Measurements from ENCODE around the gene KRT17.

Gene KRT17

GRCh38 chr17:41624208-41625101, at the start of gene KRT17:
Gene KRT17, minus strand, starts transcription at chr17:41624575. Its CDS starts 66 bp downstream, at chr17:41624509.
- DNase-seq (ENCODE audit: low read depth in 2 of 2) = no peak

- DNase-seq (ENCODE audit: low read depth in 2 of 2) = no peak
Measured at GRCh38 chr17:41672153-41672552, 47.8 kb upstream of the KRT17 start.

DNA sequence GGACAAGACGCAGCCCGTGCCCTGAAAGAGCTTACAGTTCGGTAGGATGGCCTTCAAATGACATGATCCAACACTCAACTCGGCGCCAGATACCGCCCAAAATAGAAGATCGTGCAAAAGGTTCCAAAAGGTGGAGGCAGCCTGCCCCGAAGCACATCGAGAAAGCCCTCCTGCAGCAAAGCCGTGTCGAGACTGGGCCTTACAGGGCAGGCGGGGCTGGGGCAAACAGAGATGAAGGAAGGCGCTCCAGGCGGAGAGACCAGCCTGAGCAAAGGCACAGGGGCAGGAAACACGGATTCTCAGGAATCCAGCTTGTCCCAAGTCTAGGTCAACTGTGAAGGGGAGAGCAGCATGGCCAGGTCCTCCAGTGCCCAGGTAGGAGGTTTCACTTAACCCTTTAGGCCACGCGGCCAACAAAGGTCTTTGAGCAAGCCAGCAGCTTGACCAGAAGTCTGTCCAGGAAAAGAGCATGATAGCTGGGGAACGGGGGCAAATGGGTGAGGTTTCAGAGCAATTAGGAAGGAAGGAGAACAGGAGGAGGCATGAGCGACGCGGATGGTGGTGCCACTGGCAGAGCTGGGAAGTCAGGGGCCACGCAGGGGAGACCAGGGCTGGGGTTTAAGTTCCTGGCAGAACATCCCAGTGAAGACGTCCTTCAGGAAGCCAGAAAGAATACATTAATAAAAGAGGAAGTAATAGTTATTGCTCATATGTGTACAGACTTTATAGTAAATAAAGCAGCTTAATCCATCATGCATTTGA, 43.1 kb upstream of the KRT17 start:
- DNase-seq (ENCODE audit: low read depth in 2 of 2) = no peak

GRCh38 chr17:41666708-41667279, 42.4 kb upstream of the KRT17 start:
- DNase-seq (ENCODE audit: low read depth in 2 of 2) = peak; percentile 72 to 73

GRCh38 chr17:41666237-41666641, 41.9 kb upstream of the KRT17 start:
- peak; percentile 66 to 70 for DNase-seq (ENCODE audit: low read depth in 2 of 2)

- peak; percentile 68 to 81 for DNase-seq (ENCODE audit: low read depth in 2 of 2)
Measured at GRCh38 chr17:41665566-41666236, 41.3 kb upstream of the KRT17 start.

DNA sequence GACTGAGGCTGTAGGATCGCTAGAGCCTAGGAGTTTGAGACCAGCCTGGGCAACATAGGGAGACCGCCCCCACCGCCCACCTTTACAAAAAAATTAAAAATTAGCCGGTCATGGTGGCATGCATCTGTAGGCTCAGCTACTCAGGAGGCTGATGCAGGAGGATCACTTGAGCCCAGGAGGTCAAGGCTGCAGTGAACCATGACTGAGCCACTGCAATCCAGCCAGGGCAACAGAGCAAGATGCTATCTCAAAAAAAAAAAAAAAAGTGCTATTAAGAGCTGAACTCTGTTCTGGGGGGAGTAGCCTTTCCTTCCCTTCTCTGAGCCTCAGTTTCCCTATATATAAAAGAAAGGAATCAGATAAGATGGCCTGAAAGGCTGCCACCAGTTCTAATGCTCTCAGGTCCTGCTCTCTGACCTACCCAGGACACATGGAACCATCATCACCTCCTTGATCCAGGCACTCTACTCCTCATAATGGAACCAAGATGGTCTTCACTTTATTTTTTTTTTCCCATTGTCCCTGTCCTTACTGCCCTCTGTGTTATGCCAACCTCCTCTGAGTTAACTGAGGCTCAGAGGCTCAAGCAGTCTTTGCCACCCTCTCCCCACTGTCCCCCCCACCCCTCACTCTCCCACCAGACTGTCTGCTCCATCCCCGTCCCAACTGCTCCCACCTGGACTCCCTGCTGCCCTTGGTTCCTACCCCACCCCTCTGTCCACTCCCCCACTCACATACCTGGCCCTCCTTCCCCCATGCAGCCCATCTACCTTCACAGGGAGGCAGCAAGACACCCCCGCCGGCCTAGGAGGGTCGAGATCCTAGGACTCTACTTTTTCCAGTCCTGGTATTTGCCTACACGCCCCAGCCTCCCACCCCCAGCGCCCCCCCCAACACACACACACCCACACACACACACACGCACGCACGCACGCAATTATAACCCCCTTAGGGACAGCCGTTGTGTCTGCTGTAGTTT, 40.5 kb upstream of the KRT17 start:
- no peak for DNase-seq (ENCODE audit: low read depth in 2 of 2)

- no peak for DNase-seq (ENCODE audit: low read depth in 2 of 2)
Measured at GRCh38 chr17:41664172-41664457, 39.7 kb upstream of the KRT17 start.

GRCh38 chr17:41663451-41664171, 39.2 kb upstream of the KRT17 start:
- DNase-seq (ENCODE audit: low read depth in 2 of 2) = no peak

DNA sequence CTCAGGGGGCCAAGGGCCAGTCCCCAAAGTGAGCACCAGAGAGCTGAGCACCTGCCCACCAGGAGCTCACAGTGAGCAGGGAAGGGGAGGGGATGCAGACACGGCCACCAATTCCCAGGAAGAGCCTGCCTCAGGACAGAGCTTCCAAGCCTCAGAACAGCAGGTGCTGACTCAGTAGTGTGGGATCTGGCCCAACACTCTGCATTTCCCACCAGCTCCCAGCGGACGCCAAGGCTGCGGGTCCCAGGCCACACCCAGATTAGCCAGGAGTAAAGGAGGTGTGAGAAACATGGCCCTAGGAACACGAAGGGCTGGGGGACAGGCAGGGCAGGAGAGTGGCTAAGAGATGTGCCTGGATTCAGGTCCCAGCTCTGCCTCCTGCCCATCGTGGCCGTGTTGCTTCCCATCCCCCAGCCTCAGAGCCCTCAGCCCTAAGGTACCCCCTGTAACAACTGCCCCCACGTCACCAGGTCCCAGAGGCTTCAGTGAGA, 35.9 kb upstream of the KRT17 start:
- DNase-seq (ENCODE audit: low read depth in 2 of 2) = no peak

- no peak for DNase-seq (ENCODE audit: low read depth in 2 of 2)
Measured at GRCh38 chr17:41659427-41660212, 35.2 kb upstream of the KRT17 start.

DNA sequence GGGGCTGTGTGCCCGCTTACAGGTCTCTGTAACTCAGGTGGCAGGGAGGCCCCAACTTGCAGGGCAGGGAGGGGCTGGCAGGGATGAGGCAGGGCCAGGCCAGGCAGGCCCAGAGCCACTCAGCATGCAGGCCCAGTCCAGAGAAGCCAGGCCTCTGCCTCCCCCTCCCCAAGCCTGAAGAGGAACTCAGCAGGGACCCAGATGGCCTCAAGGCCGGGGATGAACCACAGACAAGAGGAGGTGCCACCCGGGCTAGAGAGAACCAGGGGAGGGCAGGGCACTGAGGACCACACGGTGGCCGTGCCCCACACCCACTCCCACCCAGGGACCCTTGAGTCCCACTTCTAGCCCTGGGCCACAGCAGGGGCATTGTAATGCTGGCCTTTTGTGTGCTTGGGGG, 34.5 kb upstream of the KRT17 start:
- DNase-seq (ENCODE audit: low read depth in 2 of 2) = no peak

GRCh38 chr17:41657936-41658335, 33.6 kb upstream of the KRT17 start:
- DNase-seq (ENCODE audit: low read depth in 2 of 2) = no peak

DNA sequence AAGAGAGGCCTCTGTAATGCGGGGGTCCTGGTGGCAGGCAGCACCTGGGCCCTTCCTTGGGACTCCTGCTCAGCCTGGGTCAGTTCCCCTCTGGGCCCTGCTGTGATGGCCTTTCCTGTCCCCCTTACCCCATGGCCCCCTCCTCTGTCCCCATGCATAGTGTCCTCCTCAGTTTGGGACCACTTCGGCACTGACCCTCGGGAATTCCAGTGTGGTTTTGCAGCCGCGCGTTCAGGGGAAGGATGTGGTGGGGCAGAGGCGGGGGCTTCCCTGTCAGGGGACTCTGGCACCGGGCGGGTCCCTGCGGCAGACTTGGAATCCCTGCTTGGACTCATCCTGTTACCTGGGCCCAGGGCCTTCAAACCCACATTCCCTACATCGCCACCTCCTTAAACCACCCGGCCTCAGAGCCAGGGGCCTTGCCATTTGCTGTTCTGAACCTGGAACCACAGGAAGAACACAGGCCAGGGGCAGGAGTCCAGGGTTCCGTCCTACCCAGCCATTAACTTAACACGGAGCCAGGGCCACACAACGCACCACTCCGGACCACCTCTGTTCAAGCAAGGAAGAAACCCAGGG, 32.9 kb upstream of the KRT17 start:
- no peak for DNase-seq (ENCODE audit: low read depth in 2 of 2)

DNA sequence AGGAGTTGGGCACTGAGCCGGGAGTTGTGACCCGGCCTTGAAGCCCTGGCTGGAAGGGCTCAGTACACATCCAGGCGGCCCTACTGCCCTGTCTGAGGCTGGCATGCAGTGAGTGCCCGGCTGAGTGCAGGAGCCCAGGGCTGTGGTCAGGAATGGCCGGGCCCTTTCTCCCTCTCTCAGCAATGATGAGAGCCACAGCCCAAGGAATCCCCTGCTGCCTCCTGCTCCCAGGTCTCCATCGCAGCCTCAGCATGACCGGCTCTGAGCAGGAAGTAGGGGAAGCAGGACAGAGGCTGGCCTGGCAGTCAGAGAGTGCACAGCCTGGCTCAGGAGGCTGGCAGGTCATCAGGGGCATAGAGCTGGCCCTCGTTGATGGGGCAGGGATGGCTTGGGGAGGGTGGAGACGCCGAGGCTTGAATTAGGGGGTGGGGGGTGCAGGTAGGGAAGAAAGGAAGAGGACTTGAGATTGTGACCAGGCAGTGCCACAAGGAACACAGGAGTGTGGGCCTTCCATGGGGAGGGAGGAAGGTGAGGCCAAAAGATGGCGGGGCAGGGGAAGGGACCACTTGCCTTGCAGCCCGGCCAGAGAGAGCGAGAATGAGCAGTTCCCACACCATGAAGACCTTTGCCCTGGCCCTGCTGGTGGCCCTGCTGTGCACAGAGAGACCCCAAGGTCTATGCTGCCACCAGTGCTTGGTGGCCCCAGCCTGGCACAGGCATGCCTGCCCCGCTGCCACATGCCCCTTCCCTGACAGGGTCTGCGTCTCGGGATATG, 32.1 kb upstream of the KRT17 start:
- no peak for DNase-seq (ENCODE audit: low read depth in 2 of 2)

DNA sequence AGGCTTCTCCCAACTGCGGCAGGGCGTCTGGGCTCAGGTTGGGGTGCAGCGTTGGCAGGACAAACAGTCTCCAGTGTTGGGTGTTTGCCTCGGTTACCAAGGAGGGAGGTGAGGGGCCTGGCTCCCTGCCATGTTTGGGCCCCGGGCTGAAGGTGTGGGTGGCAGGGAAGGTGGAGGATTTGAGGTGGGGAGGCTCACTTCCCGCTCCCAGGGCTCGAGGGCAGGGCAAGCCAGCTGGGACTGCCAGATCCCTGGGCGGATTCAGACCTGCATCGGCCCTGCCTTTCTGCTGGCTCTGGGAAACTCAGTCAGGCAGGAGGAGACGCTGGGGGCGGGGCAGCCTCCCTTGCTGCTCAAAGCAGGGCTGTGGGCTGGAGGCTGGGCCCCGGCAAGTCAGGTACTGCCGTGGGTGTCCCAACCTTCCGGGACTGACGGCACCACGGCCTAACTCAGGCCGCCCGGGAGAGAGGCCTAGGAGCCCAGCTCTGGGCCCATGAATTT, 31.3 kb upstream of the KRT17 start:
- no peak for DNase-seq (ENCODE audit: low read depth in 2 of 2)

- DNase-seq (ENCODE audit: low read depth in 2 of 2) = no peak
Measured at GRCh38 chr17:41654678-41655607, 30.6 kb upstream of the KRT17 start.

All from stimulated activated CD8-positive, alpha-beta memory T cell treated with anti-CD3 and anti-CD28 coated beads, Interleukin-7, amount 100 ng/mL, for 4 hours (primary cell).